ENCODE measurements around the gene RGS10. TPM values are rescaled to one million over a fixed set of nuclear protein-coding genes. Genes with fewer than 3 reads are reported as not detected.
A peak's percentile ranks its signal among the peaks of the same experiment; 100 is the strongest.
"Not testable (repeated sequence)": the region's sequence is repeated elsewhere in the genome, so short reads cannot be mapped to it uniquely, and the experiment has no call there.

RGS10 gene, protein sequence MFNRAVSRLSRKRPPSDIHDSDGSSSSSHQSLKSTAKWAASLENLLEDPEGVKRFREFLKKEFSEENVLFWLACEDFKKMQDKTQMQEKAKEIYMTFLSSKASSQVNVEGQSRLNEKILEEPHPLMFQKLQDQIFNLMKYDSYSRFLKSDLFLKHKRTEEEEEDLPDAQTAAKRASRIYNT
- 99.4 TPM for polyA plus RNA-seq (2012; ENCODE audit: insufficient read depth, insufficient read length)

DNA sequence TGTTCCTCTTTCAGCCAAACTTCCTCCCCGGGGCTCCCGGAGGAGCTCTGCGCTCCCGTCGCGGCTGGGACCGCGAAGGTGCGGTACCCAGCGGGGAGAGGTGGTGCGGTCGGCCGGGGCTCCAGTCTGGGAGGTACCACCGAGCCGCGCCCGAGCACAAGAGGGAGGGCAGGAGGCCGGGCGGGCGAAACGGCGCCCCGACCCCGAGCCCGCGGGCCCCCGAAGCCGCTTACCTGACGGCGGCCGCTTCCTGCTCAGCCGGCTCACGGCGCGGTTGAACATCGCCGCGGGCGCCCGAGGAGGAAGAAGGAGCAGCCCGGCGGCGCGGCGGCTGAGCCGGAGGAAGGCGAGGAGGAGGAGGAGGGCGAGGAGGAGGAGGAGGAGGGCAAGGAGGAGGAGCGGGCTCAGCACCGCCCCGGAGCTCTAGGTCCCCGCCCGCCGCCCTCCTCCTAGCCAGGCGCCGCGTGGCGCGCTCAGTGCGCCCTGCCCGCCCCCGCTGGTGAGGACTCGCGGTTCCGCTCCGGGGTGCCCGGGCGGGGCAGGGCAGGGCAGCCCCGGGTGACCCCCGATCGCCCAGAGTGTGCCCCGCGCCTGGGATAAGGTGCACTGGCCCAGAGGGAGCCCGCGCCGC lies at the start of gene RGS10:
TSS of gene RGS10 (minus strand) at position 363 of the 631 bp plus-strand sequence. CDS start at position 282, 81 bp downstream.
- DNase-seq (ENCODE audit: low read depth, low spot score): peak; percentile 74

DNA sequence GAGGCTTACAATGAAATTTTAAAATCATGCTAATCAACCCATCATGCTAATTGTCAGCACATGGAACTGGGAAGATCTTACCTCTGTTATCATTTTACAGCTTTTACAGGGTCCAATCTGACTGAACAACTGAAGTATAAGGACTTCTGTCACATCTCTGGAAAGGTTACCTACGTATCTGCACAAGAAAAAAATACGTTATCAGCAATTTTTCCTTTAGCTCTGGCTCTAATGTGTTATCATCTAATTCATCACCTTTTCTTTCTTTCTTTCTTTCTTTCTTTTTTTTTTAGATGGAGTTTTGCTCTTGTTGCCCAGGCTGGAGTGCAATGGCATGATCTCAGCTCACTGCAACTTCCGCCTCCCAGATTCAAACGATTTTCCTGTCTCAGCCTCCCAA lies 45.6 kb upstream of the RGS10 start:
- no peak overlapping the region for H3K4me3 ChIP-seq (ENCODE audit: low read length)
- DNase-seq (ENCODE audit: low read depth, low spot score): no peak

More for the DNA sequence above, at the start of gene RGS10:
- H3K4me3 ChIP-seq (ENCODE audit: low read length): peak within 1 kb of the TSS; percentile 69

DNA sequence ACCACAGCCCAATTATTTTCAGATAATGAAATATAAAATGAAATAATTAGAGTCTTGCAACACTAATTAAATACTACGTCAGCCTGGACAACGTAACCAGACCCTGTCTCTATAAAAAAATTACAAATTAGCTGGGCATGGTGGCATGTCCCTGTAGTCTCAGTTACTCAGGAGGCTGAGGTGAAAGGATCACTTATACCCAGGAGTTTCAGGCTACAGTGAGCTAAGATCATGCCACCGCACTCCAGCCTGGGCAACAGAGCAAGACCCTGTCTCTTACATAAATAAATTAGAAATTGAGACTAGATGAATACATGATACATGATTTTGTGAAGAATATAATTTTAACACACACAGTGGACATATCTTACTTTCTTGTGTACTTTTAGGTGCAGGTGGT lies 35.8 kb upstream of the RGS10 start:
- no peak overlapping the region for H3K4me3 ChIP-seq (ENCODE audit: low read length)
- no peak for DNase-seq (ENCODE audit: low read depth, low spot score)

DNA sequence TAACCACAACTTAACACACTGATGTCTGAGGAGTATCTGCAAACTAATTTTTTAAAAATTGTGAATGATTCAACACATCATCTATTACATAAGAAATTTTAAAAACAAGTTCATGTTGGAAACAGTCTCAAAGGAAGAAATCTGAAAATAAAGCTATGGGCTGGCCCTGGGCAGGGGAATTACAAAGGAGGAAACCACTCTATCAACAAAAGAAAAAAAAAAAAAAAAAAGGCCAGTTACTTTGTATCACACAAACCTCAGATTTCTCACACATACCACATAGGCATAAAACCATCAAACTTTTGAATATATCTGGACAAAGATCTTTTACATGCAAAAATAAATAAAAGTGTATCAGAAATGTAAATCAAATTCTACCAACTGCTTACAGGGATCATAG lies 33.5 kb upstream of the RGS10 start:
- no peak for DNase-seq (ENCODE audit: low read depth, low spot score)
- no peak overlapping the region for H3K4me3 ChIP-seq (ENCODE audit: low read length)

DNA sequence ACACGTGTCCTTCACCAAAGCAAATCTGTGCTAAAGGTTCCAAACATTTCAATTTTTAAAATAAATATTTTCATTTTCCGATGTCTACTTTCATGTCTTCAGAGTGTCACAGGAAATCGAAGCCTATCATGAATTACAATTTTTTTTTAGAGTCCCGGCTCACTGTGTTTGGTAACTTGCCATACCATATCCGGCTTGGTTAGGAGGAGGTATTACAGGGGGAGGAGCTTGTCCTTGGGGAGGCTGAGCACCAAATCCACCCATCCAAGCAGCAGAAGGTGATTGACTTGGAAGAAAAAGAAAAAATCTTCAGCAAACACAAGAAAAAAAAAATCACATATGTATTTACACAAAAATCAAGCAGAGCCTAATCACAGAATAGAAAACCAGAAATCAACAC lies 33.0 kb upstream of the RGS10 start:
- DNase-seq (ENCODE audit: low read depth, low spot score): peak; percentile 70
- H3K4me3 ChIP-seq (ENCODE audit: low read length): no peak overlapping the region

DNA sequence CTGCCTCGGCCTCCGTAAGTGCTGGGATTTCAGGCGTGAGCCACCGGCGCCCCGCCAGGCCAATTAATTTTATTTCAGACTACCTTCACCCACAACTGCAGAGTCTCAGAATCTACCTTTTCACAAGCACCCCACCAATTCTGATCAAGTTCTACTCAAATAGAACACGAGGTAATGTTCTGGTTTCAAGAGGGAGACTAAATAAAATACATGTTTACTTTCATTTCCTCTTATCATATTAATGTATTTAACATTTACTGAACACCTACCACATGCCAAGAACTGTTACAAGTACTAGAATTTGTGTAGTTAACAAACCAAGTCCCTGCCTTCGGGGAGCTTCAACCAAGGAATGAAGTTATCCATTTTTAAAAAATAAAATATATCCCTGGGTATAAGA lies 25.5 kb upstream of the RGS10 start:
- H3K4me3 ChIP-seq (ENCODE audit: low read length): no peak overlapping the region
- DNase-seq (ENCODE audit: low read depth, low spot score): no peak

DNA sequence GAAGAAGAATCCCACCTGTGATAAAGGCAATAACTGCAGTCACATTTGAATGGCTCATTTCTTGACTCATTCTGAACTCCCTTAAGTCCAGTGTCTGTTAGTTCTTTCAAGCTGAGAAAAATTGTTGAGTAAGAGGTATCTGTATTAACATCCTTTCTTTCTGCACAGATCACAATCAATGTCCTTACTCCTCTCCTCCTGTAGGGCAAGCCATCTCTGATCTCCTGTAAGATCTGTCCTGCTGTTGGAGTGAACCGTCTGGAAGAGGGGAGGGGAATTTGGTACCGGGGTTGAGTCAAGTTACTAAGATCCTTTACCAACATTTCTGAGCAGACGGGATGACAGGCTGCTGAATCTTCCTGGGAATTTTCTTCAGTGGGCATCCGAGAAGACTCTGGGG lies 19.6 kb upstream of the RGS10 start:
- no peak overlapping the region for H3K4me3 ChIP-seq (ENCODE audit: low read length)
- no peak for DNase-seq (ENCODE audit: low read depth, low spot score)

DNA sequence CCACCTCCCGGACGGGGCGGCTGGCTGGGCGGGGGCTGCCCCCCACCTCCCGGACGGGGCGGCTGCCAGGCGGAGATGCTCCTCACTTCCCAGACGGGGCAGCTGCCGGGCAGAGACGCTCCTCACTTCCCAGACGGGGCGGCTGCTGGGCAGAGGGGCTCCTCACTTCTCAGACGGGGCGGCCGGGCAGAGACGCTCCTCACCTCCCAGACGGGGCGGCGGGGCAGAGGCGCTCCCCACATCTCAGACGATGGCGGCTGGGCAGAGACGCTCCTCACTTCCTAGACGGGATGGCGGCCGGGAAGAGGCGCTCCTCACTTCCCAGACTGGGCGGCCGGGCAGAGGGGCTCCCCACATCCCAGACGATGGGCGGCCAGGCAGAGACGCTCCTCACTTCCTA lies 17.0 kb upstream of the RGS10 start:
- not testable (repeated sequence) for DNase-seq (ENCODE audit: low read depth, low spot score); H3K4me3 ChIP-seq (ENCODE audit: low read length)

DNA sequence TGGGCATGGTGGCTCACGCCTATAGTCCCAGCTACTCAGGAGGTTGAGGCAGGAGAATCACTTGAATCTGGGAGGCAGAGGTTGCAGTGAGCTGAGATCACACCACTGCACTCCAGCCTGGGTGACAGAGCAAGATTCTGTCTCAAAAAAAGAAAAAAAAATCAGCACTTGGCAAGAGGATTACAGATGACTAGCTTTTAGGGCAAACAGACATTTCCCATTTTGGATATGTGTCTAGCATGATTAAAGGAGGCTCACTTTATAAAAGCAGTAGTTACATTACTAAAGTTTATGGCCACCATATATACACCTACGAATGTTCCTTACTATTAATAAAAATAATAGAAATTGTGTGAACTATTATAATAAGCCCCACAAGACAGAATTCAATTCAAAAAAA lies 13.6 kb upstream of the RGS10 start:
- H3K4me3 ChIP-seq (ENCODE audit: low read length); DNase-seq (ENCODE audit: low read depth, low spot score): not testable (repeated sequence)

DNA sequence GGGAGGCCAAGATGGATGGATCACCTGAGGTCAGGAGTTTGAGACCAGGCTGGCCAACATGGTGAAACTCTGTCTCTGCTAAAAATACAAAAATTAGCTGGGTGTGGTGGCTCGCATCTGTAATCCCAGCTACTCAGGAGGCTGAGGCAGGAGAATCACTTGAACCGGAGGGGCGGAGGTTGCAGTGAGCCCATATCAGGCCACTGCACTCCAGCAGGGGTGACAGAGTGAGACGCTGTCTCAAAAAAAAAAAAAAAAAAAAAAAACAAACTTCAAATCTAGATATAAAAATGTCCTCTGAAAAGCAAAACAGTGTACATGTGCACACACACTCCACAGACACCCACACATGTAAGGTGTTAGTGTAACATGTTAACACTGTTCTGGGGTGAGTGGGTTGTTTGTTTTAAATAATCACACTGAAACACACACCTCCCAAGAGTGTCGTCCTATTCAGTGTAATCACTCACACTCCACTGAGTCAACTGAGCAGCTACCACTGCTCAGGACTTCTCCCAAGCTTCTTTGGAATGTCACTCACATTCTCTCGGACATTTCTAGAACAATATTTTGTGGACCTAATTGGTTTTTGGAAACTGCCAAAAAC lies 12.8 kb upstream of the RGS10 start:
- no peak for DNase-seq (ENCODE audit: low read depth, low spot score)
- no peak overlapping the region for H3K4me3 ChIP-seq (ENCODE audit: low read length)

DNA sequence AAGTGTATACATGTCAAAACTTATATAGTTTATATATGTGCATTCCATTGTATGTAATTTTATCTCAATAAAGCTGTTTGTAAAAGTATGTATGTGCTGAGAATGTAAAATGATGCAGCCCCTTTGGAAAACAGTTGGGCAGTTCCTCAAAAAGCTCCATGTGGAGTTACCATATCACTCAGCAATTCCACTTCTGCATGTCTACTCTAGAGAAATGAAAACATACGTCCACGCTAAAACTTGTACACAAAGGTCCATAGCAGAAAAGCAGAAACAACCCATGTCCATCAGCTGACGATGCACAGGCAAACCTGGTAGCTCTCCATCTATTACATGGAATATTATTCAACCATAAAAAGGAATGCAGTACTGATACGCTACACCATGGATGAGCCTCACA lies 8.3 kb upstream of the RGS10 start:
- DNase-seq (ENCODE audit: low read depth, low spot score): no peak
- no peak overlapping the region for H3K4me3 ChIP-seq (ENCODE audit: low read length)

DNA sequence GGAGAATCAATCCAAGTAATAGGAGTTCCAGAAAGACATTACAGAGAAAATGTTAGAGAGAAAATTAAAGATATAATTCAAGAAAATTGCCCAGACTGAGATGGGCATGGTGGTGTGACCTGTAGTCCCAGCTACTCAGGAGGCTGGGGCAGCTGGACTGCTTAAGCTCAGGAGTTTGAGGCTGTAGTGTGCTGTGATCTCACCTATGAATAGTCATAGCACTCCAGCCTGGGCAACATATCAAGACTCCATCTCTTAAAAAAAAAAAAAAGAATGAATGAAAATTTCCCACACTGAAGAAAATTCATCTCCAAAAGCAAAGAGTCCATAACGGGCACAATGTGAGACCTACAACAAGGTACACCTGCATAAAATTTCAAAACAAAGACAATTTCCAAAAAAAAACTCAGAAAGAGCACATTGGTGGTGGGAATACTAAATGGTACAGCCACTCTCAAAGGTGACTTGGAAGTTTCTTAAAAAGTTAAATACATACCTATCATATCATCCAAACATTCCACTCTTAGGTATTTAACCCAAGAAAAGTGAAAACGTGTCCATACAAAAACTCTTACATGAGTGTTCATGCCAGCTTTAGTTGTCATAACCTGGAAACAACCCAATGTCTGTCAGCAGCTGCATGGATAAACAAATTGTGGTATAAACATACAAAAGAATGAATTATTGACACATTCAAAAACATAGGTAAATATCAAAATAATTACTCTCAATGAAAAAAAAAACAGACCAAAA lies 6.9 kb upstream of the RGS10 start:
- H3K4me3 ChIP-seq (ENCODE audit: low read length): no peak overlapping the region
- DNase-seq (ENCODE audit: low read depth, low spot score): no peak

DNA sequence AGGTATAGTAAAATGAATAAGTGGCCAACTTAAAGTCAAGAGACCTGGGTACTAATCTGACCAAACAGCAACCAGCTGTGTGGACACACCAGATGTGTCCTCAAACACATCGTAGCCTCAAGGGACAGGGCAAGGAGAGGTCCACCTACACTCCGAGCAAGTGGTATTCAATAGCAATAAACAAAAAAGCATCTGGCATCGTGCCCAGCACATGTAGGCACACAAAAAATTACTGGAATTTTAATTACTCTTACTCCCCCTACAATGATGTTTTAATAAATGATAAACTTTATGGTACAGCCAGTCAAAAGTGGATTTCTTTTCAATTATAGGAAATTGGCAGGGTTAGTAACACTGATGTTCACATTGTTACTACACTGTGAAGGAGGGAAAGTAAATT lies 3.5 kb upstream of the RGS10 start:
- no peak overlapping the region for H3K4me3 ChIP-seq (ENCODE audit: low read length)
- no peak for DNase-seq (ENCODE audit: low read depth, low spot score)

DNA sequence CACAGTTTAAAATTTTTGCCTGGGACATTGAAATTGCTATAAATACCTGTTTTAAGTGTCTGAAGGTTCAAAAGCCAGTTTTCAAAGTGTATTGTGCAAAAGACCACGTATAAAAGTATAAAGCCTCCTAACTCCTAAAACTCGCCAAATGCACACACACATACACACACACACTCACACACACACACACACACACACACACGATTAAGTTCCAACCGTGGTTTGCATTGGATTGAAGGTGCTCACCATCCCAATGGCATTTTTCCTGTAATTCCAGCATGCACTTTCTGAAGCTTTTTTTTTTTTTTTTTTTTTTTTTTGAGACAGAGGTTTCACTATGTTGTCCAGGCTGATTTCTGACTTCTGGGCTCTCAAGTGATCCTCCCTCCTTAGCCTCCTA lies 2.8 kb upstream of the RGS10 start:
- no peak for DNase-seq (ENCODE audit: low read depth, low spot score)
- no peak overlapping the region for H3K4me3 ChIP-seq (ENCODE audit: low read length)

DNA sequence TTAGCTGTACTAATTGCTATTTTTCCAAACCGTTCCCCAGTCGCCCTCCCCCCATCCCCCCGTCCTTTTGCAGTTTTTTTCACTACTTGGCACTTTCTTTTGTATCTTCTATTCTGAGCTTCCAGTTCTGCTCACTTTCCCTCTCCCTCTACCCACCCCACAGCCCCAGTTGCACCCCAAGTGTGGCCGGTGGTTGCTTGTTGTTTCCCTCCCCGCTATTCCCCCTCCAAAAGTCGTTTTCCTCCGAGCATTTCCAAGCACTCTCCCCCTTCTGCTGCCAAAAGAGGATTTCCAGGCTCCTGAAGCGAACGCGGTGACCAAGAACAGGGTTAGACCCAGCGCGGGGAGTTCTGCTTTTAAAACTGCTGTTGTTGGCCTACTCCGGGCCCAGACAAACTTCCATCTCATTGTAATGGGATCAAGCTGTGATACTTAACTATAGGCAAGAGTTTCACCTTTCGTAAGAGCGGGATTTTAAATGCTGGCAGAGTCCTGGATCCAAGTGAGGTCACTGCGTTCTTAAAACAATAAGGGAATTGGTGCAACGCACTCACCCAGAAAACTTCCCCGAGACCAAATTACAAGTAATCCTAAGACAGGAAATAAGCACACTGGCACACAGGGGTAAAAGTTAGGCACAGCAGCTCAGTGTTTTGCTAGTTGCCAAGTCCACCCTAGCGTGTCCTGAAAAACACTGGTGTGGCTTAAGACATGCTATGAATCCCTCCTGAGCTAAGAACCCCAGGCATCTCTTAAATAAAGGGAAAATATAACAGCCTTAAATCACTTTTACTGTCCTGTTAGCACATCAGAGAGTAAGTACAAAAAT lies 1.5 kb upstream of the RGS10 start:
- no peak for DNase-seq (ENCODE audit: low read depth, low spot score)
- peak overlapping the region; percentile 69 for H3K4me3 ChIP-seq (ENCODE audit: low read length)

DNA sequence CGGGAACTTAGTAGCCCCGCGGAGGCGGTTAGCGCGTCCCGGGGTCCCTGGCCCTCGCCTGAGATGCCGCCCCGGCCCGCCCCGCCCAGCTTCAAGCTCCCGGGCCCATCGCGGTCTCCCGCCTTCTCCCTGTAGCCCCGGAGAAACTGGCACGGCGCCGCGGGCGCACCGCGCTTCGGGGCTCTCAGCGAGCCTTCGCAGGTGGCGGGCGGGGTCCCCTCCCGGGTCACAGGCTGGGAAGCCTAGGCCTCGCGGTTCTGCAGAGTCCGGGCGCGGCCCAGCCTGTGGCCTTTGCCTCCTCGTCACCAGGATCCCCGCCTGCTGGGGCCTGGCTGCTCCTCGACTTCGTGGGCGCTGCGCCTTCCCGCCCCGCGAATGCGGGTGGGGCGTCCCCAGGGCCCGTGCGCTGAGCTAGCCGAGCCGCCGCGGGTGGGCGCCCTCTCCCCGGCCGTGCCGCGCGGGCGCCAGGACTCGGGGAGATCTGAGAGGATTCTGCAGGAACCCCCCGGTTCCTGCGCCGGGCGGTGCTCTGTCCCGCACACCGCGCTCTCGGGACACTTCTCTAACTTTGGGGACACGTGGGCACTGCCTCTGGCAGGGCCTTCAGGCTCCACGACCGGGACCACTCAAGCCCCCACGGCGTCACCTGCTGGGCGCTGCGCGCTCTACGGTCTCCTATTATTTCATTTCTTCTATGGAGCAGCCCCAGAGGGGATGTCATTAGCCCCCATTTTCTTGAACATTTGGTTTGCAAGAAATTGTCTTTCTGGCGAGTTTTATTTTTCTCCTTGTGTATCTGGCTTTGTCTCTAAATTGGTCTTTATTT lies 682 bp upstream of the RGS10 start:
- peak overlapping the region; percentile 69 for H3K4me3 ChIP-seq (ENCODE audit: low read length)
- peak; percentile 68 for DNase-seq (ENCODE audit: low read depth, low spot score)

DNA sequence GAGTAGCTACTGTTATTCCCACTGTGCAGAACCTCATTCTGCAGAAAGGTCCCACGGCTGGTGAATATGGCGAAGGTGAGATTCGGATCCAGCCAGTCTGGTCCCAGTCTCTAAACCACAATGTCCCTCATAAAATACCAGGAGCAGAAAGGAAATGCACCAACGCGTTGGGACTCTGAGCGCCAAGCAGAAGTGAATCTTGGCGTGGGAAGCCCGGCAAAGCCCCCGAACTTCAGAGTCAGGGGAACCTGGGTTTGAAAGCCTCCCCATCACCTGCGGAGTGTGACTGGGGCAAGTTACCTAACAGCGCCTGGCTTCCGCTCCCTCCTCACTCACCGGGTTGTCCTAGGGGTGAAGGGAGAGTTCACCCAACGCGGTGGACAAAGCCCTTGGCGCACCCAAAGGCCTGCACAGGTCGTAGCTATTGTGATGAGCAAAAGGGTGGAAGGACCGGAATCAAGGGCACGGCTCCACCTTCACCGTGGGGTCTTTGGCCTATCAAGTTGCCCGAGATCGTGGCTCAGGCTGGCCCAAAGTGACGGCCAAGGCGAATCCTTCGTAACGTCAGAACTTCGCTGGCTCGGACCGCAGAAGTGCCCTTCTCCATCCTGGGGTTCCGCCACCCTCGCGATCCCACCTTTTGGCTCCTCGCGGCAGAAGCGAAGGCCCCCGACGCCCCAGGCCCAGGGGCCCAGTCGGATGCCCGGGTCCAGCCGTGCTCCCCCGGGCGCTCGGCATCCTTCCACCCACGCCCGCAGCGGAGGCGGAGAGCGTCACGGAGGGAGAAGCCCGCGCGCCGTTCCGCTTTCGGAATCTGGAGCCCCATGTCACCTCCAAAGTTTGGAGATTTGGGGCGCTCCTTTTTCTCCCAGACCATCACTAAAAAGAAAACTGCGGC lies 811 bp downstream of the RGS10 start:
- DNase-seq (ENCODE audit: low read depth, low spot score): no peak

More for the DNA sequence above, 811 bp downstream of the RGS10 start:
- peak overlapping the region; percentile 69 for H3K4me3 ChIP-seq (ENCODE audit: low read length)
